Fibroblast of skin of back (primary cell): ENCODE results near the gene SRRM3.
A peak's percentile ranks its signal among the peaks of the same experiment; 100 is the strongest.
"Not testable (repeated sequence)": the region's sequence is repeated elsewhere in the genome, so short reads cannot be mapped to it uniquely, and the experiment has no call there.

Experiments
- DNase-seq: peaks from one replicate; pipeline ENCODE4 v3.0.0-alpha.2; 2013

The SRRM3 gene

GRCh38 chr7:76191783-76192240 lies 9.9 kb upstream of the SRRM3 start:
- DNase-seq = peak; percentile 65

- no peak for DNase-seq
These were observed 8.2 kb upstream of the SRRM3 start for GRCh38 chr7:76193466-76193865.

- DNase-seq = no peak
These were observed 7.8 kb upstream of the SRRM3 start for GRCh38 chr7:76193883-76194282.

- DNase-seq = no peak
These were observed 4.9 kb upstream of the SRRM3 start for GRCh38 chr7:76196786-76197185.

DNA sequence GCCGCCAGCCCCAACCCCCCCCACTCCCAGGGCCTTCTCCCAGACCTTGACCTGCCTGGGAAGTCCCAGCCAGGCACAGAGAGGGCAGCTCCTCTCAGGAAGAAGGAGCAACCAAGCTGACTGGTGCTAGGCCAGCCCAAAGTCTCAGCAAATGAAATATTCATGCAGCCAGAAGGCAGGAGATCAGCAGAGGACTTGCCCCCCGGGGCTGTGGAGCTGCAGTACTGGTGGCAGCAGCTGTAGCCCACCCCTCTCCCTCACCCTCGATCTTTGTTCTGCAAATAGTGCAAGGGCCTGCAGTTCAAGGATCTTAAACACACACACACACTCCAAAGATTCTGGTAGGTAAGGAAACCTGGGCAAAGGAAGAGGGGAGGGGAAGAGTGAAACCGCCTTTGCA lies 3.5 kb upstream of the SRRM3 start:
- no peak for DNase-seq

GRCh38 chr7:76202666-76203030 lies 952 bp downstream of the SRRM3 start:
- DNase-seq = no peak

- DNase-seq = no peak
These were observed 2.5 kb downstream of the SRRM3 start for GRCh38 chr7:76204147-76204546.

DNA sequence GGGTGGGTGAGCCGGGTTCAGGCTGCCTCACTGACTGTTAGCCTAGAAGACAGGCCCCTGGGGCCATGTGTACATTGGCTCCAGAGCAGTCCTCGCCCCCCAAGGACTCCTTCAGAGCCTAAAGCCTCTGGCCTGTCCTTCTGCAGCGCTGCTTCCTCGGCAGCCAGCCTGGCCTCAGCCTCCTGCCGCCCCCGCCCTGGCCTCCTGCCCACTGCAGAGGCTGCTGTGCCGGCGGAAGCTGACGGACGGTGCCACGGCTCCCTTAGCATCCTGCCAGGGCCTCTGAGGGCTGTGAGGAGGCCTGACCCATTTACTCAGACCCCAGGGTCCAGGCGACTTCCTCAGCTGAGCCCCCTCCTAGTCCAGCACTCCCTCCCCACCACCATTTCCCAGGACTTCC lies 4.9 kb downstream of the SRRM3 start:
- no peak for DNase-seq

- no peak for DNase-seq
These were observed 7.6 kb downstream of the SRRM3 start for GRCh38 chr7:76209310-76209709.

DNA sequence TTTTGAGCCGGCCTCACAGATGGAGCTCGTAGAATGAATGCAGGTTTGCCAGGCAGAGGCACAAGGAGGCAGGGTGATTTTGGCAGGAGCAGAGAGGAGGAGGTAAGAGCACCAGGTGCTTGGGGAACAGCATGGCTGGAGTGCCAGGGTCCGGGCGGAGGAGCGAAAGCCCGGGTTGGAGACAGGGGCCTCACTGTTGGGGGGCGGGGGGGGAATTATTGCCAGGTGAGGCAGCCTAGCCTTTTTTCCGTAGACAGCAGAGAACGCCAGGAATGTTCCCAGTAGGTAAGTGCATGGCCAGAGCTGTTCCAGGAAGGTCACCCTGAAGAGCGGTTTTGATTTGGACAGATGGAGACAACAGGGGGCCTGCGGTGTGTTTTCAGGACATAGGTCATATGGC lies 9.5 kb downstream of the SRRM3 start:
- DNase-seq = no peak

- DNase-seq = not testable (repeated sequence)
These were observed 13.7 kb downstream of the SRRM3 start for GRCh38 chr7:76215349-76215748.

GRCh38 chr7:76216381-76217082 lies 14.8 kb downstream of the SRRM3 start:
- no peak for DNase-seq

DNA sequence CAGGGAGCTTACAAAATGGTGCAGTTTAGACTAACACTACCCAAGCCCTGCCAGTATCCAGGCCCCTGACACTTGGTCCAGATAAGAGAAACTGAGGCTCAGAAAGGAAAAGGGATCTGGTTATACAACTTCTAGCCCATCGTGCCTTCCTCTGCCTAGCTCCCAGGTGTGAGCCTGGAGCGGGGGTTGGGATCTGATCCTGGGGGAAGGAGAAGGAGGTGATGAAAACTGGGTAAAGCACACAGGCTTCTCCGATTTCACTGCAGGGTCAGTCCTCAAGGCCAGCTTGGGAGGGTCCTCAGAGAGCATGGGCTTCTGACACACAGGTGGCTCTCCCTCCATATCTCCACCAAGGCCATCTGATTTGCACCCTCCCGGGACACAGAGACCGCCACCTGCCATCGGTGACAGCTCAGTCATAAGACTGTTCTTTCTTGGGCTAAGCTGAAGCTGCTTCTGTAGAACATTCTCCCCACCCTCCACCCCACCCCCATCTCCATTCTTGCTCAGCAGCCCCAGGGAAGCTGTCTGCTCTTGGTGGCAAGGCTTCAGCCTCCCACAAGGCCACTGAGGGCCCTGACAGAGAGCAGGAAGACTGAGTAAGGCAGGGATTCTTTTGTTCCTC lies 16.4 kb downstream of the SRRM3 start:
- DNase-seq = no peak

GRCh38 chr7:76220185-76221057 lies 18.7 kb downstream of the SRRM3 start:
- peak; percentile 17 for DNase-seq

GRCh38 chr7:76222333-76222732 lies 20.6 kb downstream of the SRRM3 start:
- DNase-seq = no peak

GRCh38 chr7:76222839-76223238 lies 21.1 kb downstream of the SRRM3 start:
- no peak for DNase-seq

DNA sequence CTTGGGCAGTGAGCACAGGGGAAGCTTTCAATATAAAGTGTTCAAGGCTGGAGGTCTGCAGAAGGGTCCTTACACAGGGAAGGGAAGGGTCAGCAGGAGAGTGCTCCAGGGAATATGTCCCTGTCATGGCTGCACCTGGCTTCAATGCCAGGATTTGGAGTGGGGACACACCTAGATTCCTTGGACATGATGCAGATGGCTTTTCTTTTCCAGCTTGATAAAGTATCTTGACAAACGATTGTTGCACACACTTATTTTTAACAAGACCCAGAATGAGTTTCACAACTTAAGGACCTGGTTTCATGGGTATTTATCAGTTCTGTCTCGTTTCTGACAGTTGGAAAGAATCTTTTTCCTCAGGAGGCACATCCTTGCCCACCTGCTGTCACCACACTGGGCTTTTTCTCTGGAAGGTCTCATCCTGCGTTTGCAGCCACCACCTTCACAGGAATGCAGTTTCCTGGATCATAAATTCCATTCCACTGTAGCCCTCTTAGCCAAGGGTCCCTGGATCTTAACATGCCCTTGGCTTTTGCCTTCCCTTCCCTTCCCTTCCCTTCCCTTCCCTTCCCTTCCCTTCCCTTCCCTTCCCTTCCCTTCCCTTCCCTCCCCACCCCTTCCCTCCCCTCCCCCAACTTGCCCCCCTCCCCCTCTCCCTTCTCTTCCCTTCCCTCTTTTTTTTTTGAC lies 21.7 kb downstream of the SRRM3 start:
- DNase-seq = no peak

GRCh38 chr7:76224695-76225094 lies 23.0 kb downstream of the SRRM3 start:
- DNase-seq = no peak

- DNase-seq = peak; percentile 27
These were observed 23.7 kb downstream of the SRRM3 start for GRCh38 chr7:76225379-76225778.

GRCh38 chr7:76225951-76226350 lies 24.3 kb downstream of the SRRM3 start:
- DNase-seq = no peak

- not testable (repeated sequence) for DNase-seq
These were observed 25.3 kb downstream of the SRRM3 start for GRCh38 chr7:76226878-76227423.

DNA sequence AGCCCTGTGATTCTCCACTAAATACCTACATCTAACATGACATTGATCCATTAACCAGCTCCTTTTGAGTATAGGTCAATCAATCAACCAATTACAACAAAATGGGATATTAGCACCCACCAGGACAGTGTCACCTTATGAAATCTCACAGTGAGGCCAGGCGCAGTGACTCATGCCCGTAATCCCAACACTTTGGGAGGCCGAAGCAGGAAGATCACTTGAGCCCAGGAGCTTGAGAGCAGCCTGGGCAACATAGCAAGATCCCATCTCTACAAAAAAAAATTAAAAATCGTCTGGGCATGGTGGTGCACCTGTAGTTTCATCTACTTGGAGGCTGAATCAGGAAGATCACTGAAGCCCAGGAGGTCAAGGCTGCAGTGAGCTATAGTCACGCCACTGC lies 28.5 kb downstream of the SRRM3 start:
- DNase-seq = no peak

DNA sequence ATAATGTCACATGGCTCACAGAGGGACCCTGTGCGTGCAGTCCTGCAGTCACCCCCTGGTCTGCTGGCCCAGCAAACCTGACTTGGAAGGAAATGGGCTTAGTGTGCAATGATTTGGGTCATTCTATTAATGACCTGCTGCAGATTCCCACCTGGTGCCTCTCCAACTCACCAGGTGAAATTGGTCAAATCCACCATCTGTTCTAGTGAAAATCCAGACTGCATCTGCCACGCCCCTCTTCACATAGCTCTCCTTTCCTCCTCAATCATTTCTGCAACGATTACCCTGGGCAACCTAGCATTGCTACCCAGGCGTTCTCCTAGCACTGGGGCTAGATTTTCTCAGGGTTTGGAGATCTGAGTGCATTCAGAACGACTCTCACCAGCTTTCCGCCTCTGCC lies 29.4 kb downstream of the SRRM3 start:
- no peak for DNase-seq
